ENCODE measurements around the gene C4orf50.

The C4orf50 gene

GRCh38 chr4:5874811-5875449 is 143.3 kb downstream of the C4orf50 start:
- TF ChIP-seq CTCF (IDR thresholded peaks at IDR 0.05; ENCODE audit: low read depth, low read length): no peak
- no peak overlapping the region for H3K4me3 ChIP-seq (ENCODE audit: low read depth, low read length)

- H3K4me3 ChIP-seq (ENCODE audit: low read depth, low read length): no peak overlapping the region
- no peak for TF ChIP-seq CTCF (IDR thresholded peaks at IDR 0.05; ENCODE audit: low read depth, low read length)
Observed at GRCh38 chr4:5870701-5871100, 147.5 kb downstream of the C4orf50 start.

- H3K4me3 ChIP-seq (ENCODE audit: low read depth, low read length): no peak overlapping the region
- TF ChIP-seq CTCF (IDR thresholded peaks at IDR 0.05; ENCODE audit: low read depth, low read length): no peak
Observed at GRCh38 chr4:5869966-5870619, 148.1 kb downstream of the C4orf50 start.

GRCh38 chr4:5867866-5868265 is 150.4 kb downstream of the C4orf50 start:
- H3K4me3 ChIP-seq (ENCODE audit: low read depth, low read length): no peak overlapping the region
- TF ChIP-seq CTCF (IDR thresholded peaks at IDR 0.05; ENCODE audit: low read depth, low read length): no peak

GRCh38 chr4:5866841-5867813 is 151.1 kb downstream of the C4orf50 start:
- H3K4me3 ChIP-seq (ENCODE audit: low read depth, low read length): no peak overlapping the region
- no peak for TF ChIP-seq CTCF (IDR thresholded peaks at IDR 0.05; ENCODE audit: low read depth, low read length)

- H3K4me3 ChIP-seq (ENCODE audit: low read depth, low read length): no peak overlapping the region
- no peak for TF ChIP-seq CTCF (IDR thresholded peaks at IDR 0.05; ENCODE audit: low read depth, low read length)
Observed at GRCh38 chr4:5865896-5866599, 152.2 kb downstream of the C4orf50 start.

Data from WI38 (cell line).